Measurements from ENCODE around the gene SLC38A3. TPM values are rescaled to one million over a fixed set of nuclear protein-coding genes. Genes with fewer than 3 reads are reported as not detected.

The SLC38A3 gene
- total RNA-seq, 1 experiment from 2014 or later = 6.0 TPM

GRCh38 chr3:50217681-50218080 lies 12.6 kb downstream of the SLC38A3 start:
- BruUV-seq (replicated peaks) = no TSS peak
- Histone ChIP-seq H3K36me3 (ENCODE audit: control insufficient read depth, insufficient read depth, low read length) (no peaks in the 10 kb centered on the region), H3K27ac (ENCODE audit: low read length) (no peak overlapping the region), H3K4me1 (ENCODE audit: control insufficient read depth, insufficient read depth, low read length) (no peaks in the 10 kb centered on the region), H3K4me3 (ENCODE audit: low read depth in 2 of 2, low read length in 2 of 2) (no peak overlapping the region), H3K27me3 (ENCODE audit: control insufficient read depth, insufficient read depth, low read length) (no peaks in the 10 kb centered on the region), H3K9me3 (ENCODE audit: control insufficient read depth, insufficient read depth, low read depth, low read length) (no peaks in the 10 kb centered on the region)
- ChIA-PET CTCF (interaction anchor here (0.6 to 0.7 kb wide), 2 partner anchors 19 to 58 kb away, joined by 3 to 5 read pairs; no protein-coding TSS in a partner anchor), POLR2A (no interaction called here)
- no peak for DNase-seq (ENCODE audit: low read depth, low spot score)
- ATAC-seq = no peak
- TF ChIP-seq REST (IDR thresholded peaks at IDR 0.05; ENCODE audit: insufficient read depth in 1 of 2, low read depth in 2 of 2, low read length in 1 of 2) (no peak), TCF7L2 (IDR thresholded peaks at IDR 0.05; ENCODE audit: low read depth, low read length) (no peak), SIN3A (IDR thresholded peaks at IDR 0.05; ENCODE audit: borderline replicate concordance, insufficient read depth, low read depth, low read length) (no peak), POLR2AphosphoS5 (IDR thresholded peaks at IDR 0.05; ENCODE audit: low read depth, low read length) (no peak), CTCF (IDR thresholded peaks at IDR 0.05) (no peak)
- in situ Hi-C loops (cut with HindIII; ENCODE audit: low pct_unique_long_range_greater_than_20kb, low sequenced_read_pairs) = no loop called here
- intact Hi-C loops (cut with micrococcal nuclease; ENCODE audit: unreplicated experiment) = no loop called here

- TF ChIP-seq POLR2AphosphoS5 (IDR thresholded peaks at IDR 0.05; ENCODE audit: low read depth, low read length) (no peak), SIN3A (IDR thresholded peaks at IDR 0.05; ENCODE audit: borderline replicate concordance, insufficient read depth, low read depth, low read length) (no peak), TCF7L2 (IDR thresholded peaks at IDR 0.05; ENCODE audit: low read depth, low read length) (no peak), REST (IDR thresholded peaks at IDR 0.05; ENCODE audit: insufficient read depth in 1 of 2, low read depth in 2 of 2, low read length in 1 of 2) (no peak), CTCF (IDR thresholded peaks at IDR 0.05) (no peak)
- no peaks in the 10 kb centered on the region for H3K9me3 ChIP-seq (ENCODE audit: control insufficient read depth, insufficient read depth, low read depth, low read length)
- CTCF ChIA-PET = interaction anchor here (0.6 kb wide), 1 partner anchor 58 kb away, joined by 5 read pairs; no protein-coding TSS in a partner anchor
- H3K4me3 ChIP-seq (ENCODE audit: low read depth in 2 of 2, low read length in 2 of 2) = no peak overlapping the region
- H3K27ac ChIP-seq (ENCODE audit: low read length) = no peak overlapping the region
- BruUV-seq (replicated peaks) = no TSS peak
- ATAC-seq = no peak
- intact Hi-C loops (cut with micrococcal nuclease; ENCODE audit: unreplicated experiment) (no loop called here), in situ Hi-C loops (cut with HindIII; ENCODE audit: low pct_unique_long_range_greater_than_20kb, low sequenced_read_pairs) (no loop called here)
- no peaks in the 10 kb centered on the region for H3K27me3 ChIP-seq (ENCODE audit: control insufficient read depth, insufficient read depth, low read length)
- no peaks in the 10 kb centered on the region for H3K4me1 ChIP-seq (ENCODE audit: control insufficient read depth, insufficient read depth, low read length)
- POLR2A ChIA-PET = no interaction called here
- H3K36me3 ChIP-seq (ENCODE audit: control insufficient read depth, insufficient read depth, low read length) = no peaks in the 10 kb centered on the region
- DNase-seq (ENCODE audit: low read depth, low spot score) = no peak
Measured at GRCh38 chr3:50218448-50218847, 13.4 kb downstream of the SLC38A3 start.

Measured in Panc1 (cell line).